Measurements from ENCODE around the gene STAG1.

STAG1 gene

GRCh38 chr3:136409549-136409948, 342.6 kb downstream of the STAG1 start:
- Histone ChIP-seq H3K27me3 (ENCODE audit: low read depth, low read length) (no peaks in the 10 kb centered on the region), H3K27ac (ENCODE audit: low read length) (no peak overlapping the region), H3K79me2 (ENCODE audit: low read length) (no peaks in the 10 kb centered on the region), H4K20me1 (ENCODE audit: insufficient read depth, low read length) (no peaks in the 10 kb centered on the region), H3K36me3 (replicated peaks; ENCODE audit: low read depth, low read length) (no peaks in the 10 kb centered on the region), H3K9me3 (ENCODE audit: insufficient read depth, low read length) (no peaks in the 10 kb centered on the region), H2AFZ (ENCODE audit: low read depth, low read length) (no peak overlapping the region), H3K4me1 (ENCODE audit: low read length) (no peaks in the 10 kb centered on the region), H3K4me3 (ENCODE audit: low read length) (no peak overlapping the region), H3K9ac (ENCODE audit: low read length) (no peak overlapping the region), H3K4me2 (ENCODE audit: low read length) (no peak overlapping the region)
- TF ChIP-seq, protein P1, sequence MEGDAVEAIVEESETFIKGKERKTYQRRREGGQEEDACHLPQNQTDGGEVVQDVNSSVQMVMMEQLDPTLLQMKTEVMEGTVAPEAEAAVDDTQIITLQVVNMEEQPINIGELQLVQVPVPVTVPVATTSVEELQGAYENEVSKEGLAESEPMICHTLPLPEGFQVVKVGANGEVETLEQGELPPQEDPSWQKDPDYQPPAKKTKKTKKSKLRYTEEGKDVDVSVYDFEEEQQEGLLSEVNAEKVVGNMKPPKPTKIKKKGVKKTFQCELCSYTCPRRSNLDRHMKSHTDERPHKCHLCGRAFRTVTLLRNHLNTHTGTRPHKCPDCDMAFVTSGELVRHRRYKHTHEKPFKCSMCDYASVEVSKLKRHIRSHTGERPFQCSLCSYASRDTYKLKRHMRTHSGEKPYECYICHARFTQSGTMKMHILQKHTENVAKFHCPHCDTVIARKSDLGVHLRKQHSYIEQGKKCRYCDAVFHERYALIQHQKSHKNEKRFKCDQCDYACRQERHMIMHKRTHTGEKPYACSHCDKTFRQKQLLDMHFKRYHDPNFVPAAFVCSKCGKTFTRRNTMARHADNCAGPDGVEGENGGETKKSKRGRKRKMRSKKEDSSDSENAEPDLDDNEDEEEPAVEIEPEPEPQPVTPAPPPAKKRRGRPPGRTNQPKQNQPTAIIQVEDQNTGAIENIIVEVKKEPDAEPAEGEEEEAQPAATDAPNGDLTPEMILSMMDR (IDR thresholded peaks at IDR 0.05; ENCODE audit: low read depth, low read length), result no peak
- no peak for TF ChIP-seq EZH2phosphoT487 (IDR thresholded peaks at IDR 0.05; ENCODE audit: low read depth)

DNA sequence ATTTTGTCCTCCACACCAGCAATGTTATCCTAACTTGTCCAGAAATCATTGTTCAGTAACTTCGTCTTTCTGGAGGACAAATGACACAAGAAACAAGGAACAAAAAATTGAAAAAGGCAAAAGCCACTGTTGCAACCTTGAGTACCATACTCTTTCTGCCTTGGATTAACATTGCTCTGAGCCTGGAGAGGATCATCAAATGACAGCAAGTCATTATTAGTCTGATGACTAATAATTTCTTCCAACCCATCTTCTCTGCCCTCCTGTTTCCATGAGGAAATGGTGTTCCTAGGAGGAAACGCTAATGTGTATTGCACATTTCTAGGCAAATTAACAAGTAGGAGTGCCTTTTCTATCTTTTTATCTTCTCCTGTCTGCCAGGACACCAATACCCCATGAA, 348.1 kb downstream of the STAG1 start:
- Histone ChIP-seq H4K20me1 (ENCODE audit: insufficient read depth, low read length) (no peaks in the 10 kb centered on the region), H3K36me3 (replicated peaks; ENCODE audit: low read depth, low read length) (no peaks in the 10 kb centered on the region), H3K4me3 (ENCODE audit: low read length) (no peak overlapping the region), H3K9me3 (ENCODE audit: insufficient read depth, low read length) (no peaks in the 10 kb centered on the region), H2AFZ (ENCODE audit: low read depth, low read length) (no peak overlapping the region), H3K4me1 (ENCODE audit: low read length) (no peaks in the 10 kb centered on the region), H3K4me2 (ENCODE audit: low read length) (no peak overlapping the region), H3K27me3 (ENCODE audit: low read depth, low read length) (no peaks in the 10 kb centered on the region), H3K27ac (ENCODE audit: low read length) (no peak overlapping the region), H3K9ac (ENCODE audit: low read length) (no peak overlapping the region), H3K79me2 (ENCODE audit: low read length) (no peaks in the 10 kb centered on the region)
- TF ChIP-seq, protein P1 (IDR thresholded peaks at IDR 0.05; ENCODE audit: low read depth, low read length), result no peak
- no peak for TF ChIP-seq EZH2phosphoT487 (IDR thresholded peaks at IDR 0.05; ENCODE audit: low read depth)

DNA sequence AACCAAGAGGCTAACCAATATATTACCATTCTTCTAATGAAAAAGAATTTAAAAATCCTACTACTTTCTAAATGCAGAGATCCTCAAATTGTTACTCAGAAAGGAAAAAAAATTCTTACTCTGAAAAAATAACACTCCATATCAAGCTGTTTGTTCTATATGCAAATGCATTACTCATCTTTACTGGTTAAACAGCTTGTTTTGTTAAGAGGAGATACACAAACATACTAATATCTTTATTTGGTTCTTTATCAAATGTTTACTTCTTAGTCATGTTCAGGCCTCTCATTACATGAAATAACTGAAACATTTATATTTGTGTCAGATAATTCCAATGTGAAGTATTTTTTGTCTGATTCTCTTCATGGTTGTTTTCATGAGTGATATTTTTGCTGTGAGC, 355.3 kb downstream of the STAG1 start:
- H3K27ac ChIP-seq (ENCODE audit: low read length), result no peak overlapping the region
- H3K27me3 ChIP-seq (ENCODE audit: low read depth, low read length), result no peaks in the 10 kb centered on the region
- no peak overlapping the region for H2AFZ ChIP-seq (ENCODE audit: low read depth, low read length)
- no peak overlapping the region for H3K9ac ChIP-seq (ENCODE audit: low read length)
- no peaks in the 10 kb centered on the region for H3K9me3 ChIP-seq (ENCODE audit: insufficient read depth, low read length)
- no peaks in the 10 kb centered on the region for H3K79me2 ChIP-seq (ENCODE audit: low read length)
- TF ChIP-seq EZH2phosphoT487 (IDR thresholded peaks at IDR 0.05; ENCODE audit: low read depth), result no peak
- TF ChIP-seq, protein P1 (IDR thresholded peaks at IDR 0.05; ENCODE audit: low read depth, low read length), result no peak
- H3K4me3 ChIP-seq (ENCODE audit: low read length), result no peak overlapping the region
- no peaks in the 10 kb centered on the region for H3K4me1 ChIP-seq (ENCODE audit: low read length)
- no peaks in the 10 kb centered on the region for H3K36me3 ChIP-seq (replicated peaks; ENCODE audit: low read depth, low read length)
- no peaks in the 10 kb centered on the region for H4K20me1 ChIP-seq (ENCODE audit: insufficient read depth, low read length)
- no peak overlapping the region for H3K4me2 ChIP-seq (ENCODE audit: low read length)

- no peak overlapping the region for H3K9ac ChIP-seq (ENCODE audit: low read length)
- no peaks in the 10 kb centered on the region for H3K27me3 ChIP-seq (ENCODE audit: low read depth, low read length)
- no peak overlapping the region for H3K4me3 ChIP-seq (ENCODE audit: low read length)
- H3K36me3 ChIP-seq (replicated peaks; ENCODE audit: low read depth, low read length), result no peaks in the 10 kb centered on the region
- peaks cover 10% of the 10 kb centered on the region for H3K4me1 ChIP-seq (ENCODE audit: low read length)
- H3K27ac ChIP-seq (ENCODE audit: low read length), result no peak overlapping the region
- no peaks in the 10 kb centered on the region for H4K20me1 ChIP-seq (ENCODE audit: insufficient read depth, low read length)
- no peaks in the 10 kb centered on the region for H3K9me3 ChIP-seq (ENCODE audit: insufficient read depth, low read length)
- no peak overlapping the region for H3K4me2 ChIP-seq (ENCODE audit: low read length)
- no peak overlapping the region for H2AFZ ChIP-seq (ENCODE audit: low read depth, low read length)
- no peaks in the 10 kb centered on the region for H3K79me2 ChIP-seq (ENCODE audit: low read length)
- TF ChIP-seq EZH2phosphoT487 (IDR thresholded peaks at IDR 0.05; ENCODE audit: low read depth), result no peak
- TF ChIP-seq, protein P1 (IDR thresholded peaks at IDR 0.05; ENCODE audit: low read depth, low read length), result no peak
Observed at GRCh38 chr3:136390574-136390973, 361.6 kb downstream of the STAG1 start.

Data from OCI-LY3 (cell line).